HCT116 (cell line): ENCODE results near the gene OR9Q1. TPM values are rescaled to one million over a fixed set of nuclear protein-coding genes. Genes with fewer than 3 reads are reported as not detected.

Experiments
- ATAC-seq: fragments of 200-7000 bp; cut with Tn5 transposase; 2 replicates; pipeline ENCODE4 v1.9.1; 2020; ENCODE audit warnings: mild to moderate bottlenecking, moderate library complexity
- BruUV-seq: library from RNA; stranded (reverse); fragments of 400-500 nt; replicated peaks from 2 replicates; lab custom pipeline; 2021; lab: Mats Ljungman, UMichigan
- CTCF ChIA-PET: fragments of 300-600 bp; sonication (Branson Sonifier 250); formaldehyde crosslinking; loops from one replicate; lab custom pipeline; 2021; ENCODE audit warnings: antibody characterized with exemption; lab: Charles Lee
- POLR2A ChIA-PET: fragments of 300-600, 350-600 bp; sonication (Branson Sonifier 250); formaldehyde crosslinking; loops from one replicate; lab custom pipeline; 2021; ENCODE audit warnings: antibody characterized with exemption; lab: Charles Lee
- RAD21 ChIA-PET, 2 experiments: fragments of 300-600 bp; sonication (Branson Sonifier 250); formaldehyde crosslinking; loops; one replicate each; lab custom pipeline; 2023; ENCODE audit warnings: low total read pairs in 2 of 2; ENCODE audit not compliant: uncharacterized antibody in 2 of 2, unreplicated experiment in 2 of 2, low non-redundant PET in 1 of 2; lab: Charles Lee
- DNase-seq: peaks from one replicate; pipeline ENCODE4 v3.0.0-alpha.2; 2010; ENCODE audit warnings: low read depth, low spot score
- H2AFZ ChIP-seq: fragments of 200-600 bp; shearing (Covaris generic), sonication (generic); 2 replicates; pipeline ENCODE4 v1.6.1; 2017; ENCODE audit warnings: low read depth, mixed run types, mixed read lengths, antibody characterized with exemption, low read length; ENCODE audit not compliant: poor library complexity, severe bottlenecking
- H3K27ac ChIP-seq: 2 replicates; pipeline ENCODE4 v1.5.1; 2012; ENCODE audit warnings: low read depth, low read length
- H3K27me3 ChIP-seq: fragments of 200-600 bp; sonication (generic); 2 replicates; pipeline ENCODE4 v1.6.1; 2016; ENCODE audit warnings: mixed run types, low read length, mixed read lengths; ENCODE audit not compliant: insufficient read depth
- H3K36me3 ChIP-seq, 2 experiments: fragments of 200-500 bp in 1 of 2; fragments of 200-600 bp in 1 of 2; sonication (Bioruptor generic) in 1 of 2; sonication (generic) in 1 of 2; 2 replicates each; pipeline versions ENCODE4 v1.5.1 to v1.6.1; 2014 to 2016; ENCODE audit warnings: low read length in 2 of 2, inconsistent platforms in 1 of 2, mixed read lengths in 1 of 2, mixed run types in 1 of 2; ENCODE audit not compliant: insufficient read depth in 2 of 2, control insufficient read depth in 1 of 2
- H3K4me1 ChIP-seq, 2 experiments: fragments of 200-600 bp in 1 of 2; sonication (generic) in 1 of 2; 2 replicates each; pipeline versions ENCODE4 v1.5.1 to v1.6.1; 2012 to 2017; ENCODE audit warnings: low read length in 2 of 2, inconsistent platforms in 1 of 2, mild to moderate bottlenecking in 1 of 2, mixed read lengths in 1 of 2, mixed run types in 1 of 2, moderate library complexity in 1 of 2; ENCODE audit not compliant: insufficient read depth in 2 of 2, control insufficient read depth in 1 of 2
- H3K4me2 ChIP-seq: fragments of 200-600 bp; sonication (generic); 2 replicates; pipeline ENCODE4 v1.6.1; 2017; ENCODE audit warnings: mixed run types, low read length, mixed read lengths
- H3K4me3 ChIP-seq, 2 experiments: fragments of 200-600 bp in 1 of 2; sonication (generic) in 1 of 2; replicated peaks in 1 of 2; 2 replicates each; pipeline ENCODE4 v1.5.1; 2011 to 2016; ENCODE audit warnings: low read length in 2 of 2, control low read depth in 1 of 2, low read depth in 1 of 2, mild to moderate bottlenecking in 1 of 2, mixed read lengths in 1 of 2, mixed run types in 1 of 2
- H3K79me2 ChIP-seq: fragments of 200-600 bp; sonication (generic); 2 replicates; pipeline ENCODE4 v1.6.1; 2017; ENCODE audit warnings: mild to moderate bottlenecking, mixed run types, low read length, moderate library complexity, mixed read lengths; ENCODE audit not compliant: insufficient read depth
- H3K9ac ChIP-seq: fragments of 200-600 bp; sonication (generic); 2 replicates; pipeline ENCODE4 v1.6.1; 2016; ENCODE audit warnings: low read length, mixed read lengths
- H3K9me2 ChIP-seq: fragments of 200-600 bp; sonication (generic), shearing (Covaris generic); 2 replicates; pipeline ENCODE4 v1.6.1; 2017; ENCODE audit warnings: mixed run types, mild to moderate bottlenecking, moderate library complexity; ENCODE audit not compliant: insufficient read depth
- H3K9me3 ChIP-seq, 2 experiments: fragments of 200-500 bp in 1 of 2; fragments of 200-600 bp in 1 of 2; sonication (Bioruptor generic) in 1 of 2; sonication (generic) in 1 of 2; 2 replicates each; pipeline ENCODE4 v1.6.1; 2014 to 2017; ENCODE audit warnings: low read length in 2 of 2, mixed read lengths in 2 of 2, inconsistent platforms in 1 of 2, low read depth in 1 of 2, mild to moderate bottlenecking in 1 of 2, mixed run types in 1 of 2, moderate library complexity in 1 of 2; ENCODE audit not compliant: control insufficient read depth in 1 of 2, insufficient read depth in 1 of 2
- H4K20me1 ChIP-seq: fragments of 200-600 bp; sonication (generic), shearing (Covaris generic); 2 replicates; pipeline ENCODE4 v1.6.1; 2017; ENCODE audit warnings: mixed run types, mild to moderate bottlenecking, moderate library complexity; ENCODE audit not compliant: insufficient read depth
- CBX3 ChIP-seq: IDR thresholded peaks from 2 replicates; pipeline ENCODE4 v1.6.1; 2012; ENCODE audit warnings: low read depth
- ELF1 ChIP-seq: IDR thresholded peaks from 2 replicates; pipeline ENCODE4 v1.6.1; 2012; ENCODE audit warnings: low read depth, borderline replicate concordance
- EZH2phosphoT487 ChIP-seq: fragments of 200-600 bp; IDR thresholded peaks from 2 replicates; pipeline ENCODE4 v1.6.1; 2018; ENCODE audit warnings: antibody characterized with exemption, borderline replicate concordance
- FOSL1 ChIP-seq: IDR thresholded peaks from 2 replicates; pipeline ENCODE4 v1.6.1; 2012; ENCODE audit warnings: low read depth
- POLR2A ChIP-seq: IDR thresholded peaks from 2 replicates; pipeline ENCODE4 v1.7.0; 2011; ENCODE audit warnings: borderline replicate concordance; ENCODE audit not compliant: insufficient read depth, insufficient read length; ENCODE audit errors: extremely low read depth
- RAD21 ChIP-seq: IDR thresholded peaks from 2 replicates; pipeline ENCODE4 v1.6.1; 2012; ENCODE audit warnings: low read depth, mild to moderate bottlenecking
- TCF7L2 ChIP-seq: IDR thresholded peaks from 2 replicates; pipeline ENCODE4 v1.7.0; 2011; ENCODE audit warnings: borderline replicate concordance, inconsistent platforms; ENCODE audit not compliant: insufficient read depth, insufficient read length; ENCODE audit errors: extremely low read depth
- YY1 ChIP-seq: IDR thresholded peaks from 2 replicates; pipeline ENCODE4 v1.6.1; 2011; ENCODE audit warnings: low read length, low read depth, moderate library complexity, mild to moderate bottlenecking; ENCODE audit not compliant: insufficient replicate concordance; ENCODE audit errors: extremely low read depth
- ZFX ChIP-seq: fragments of 450-650 bp; IDR thresholded peaks from 2 replicates; pipeline ENCODE4 v1.6.1; 2017
- ZNF274 ChIP-seq: fragments of 200-500 bp; sonication (Bioruptor generic); IDR thresholded peaks from 2 replicates; pipeline ENCODE4 v1.6.1; 2014; ENCODE audit warnings: mild to moderate bottlenecking, low read depth, low read length, inconsistent platforms
- intact Hi-C: fragments of 100-400 bp; cut with micrococcal nuclease; formaldehyde crosslinking; loops from 2 replicates; pipeline ENCODE4 v1.10.0; 2022
- total RNA-seq: library from RNA; stranded (reverse); gene quantifications from one replicate; pipeline ENCODE4 v1.2.1, GENCODE V29; 2021; ENCODE audit not compliant: unreplicated experiment
- TF ChIP-seq, protein P1 (sequence below): IDR thresholded peaks from 2 replicates; pipeline ENCODE4 v1.6.1; 2011; ENCODE audit warnings: mild to moderate bottlenecking, low read length, moderate library complexity; ENCODE audit not compliant: insufficient replicate concordance; ENCODE audit errors: extremely low read depth
- TF ChIP-seq, protein P2 (sequence below): IDR thresholded peaks from 2 replicates; pipeline ENCODE4 v1.6.1; 2012; ENCODE audit warnings: low read depth
- TF ChIP-seq, protein P3 (sequence below): IDR thresholded peaks from 2 replicates; pipeline ENCODE4 v1.6.1; 2012

Gene OR9Q1
- total RNA-seq, 1 experiment from 2014 or later: not detected

DNA sequence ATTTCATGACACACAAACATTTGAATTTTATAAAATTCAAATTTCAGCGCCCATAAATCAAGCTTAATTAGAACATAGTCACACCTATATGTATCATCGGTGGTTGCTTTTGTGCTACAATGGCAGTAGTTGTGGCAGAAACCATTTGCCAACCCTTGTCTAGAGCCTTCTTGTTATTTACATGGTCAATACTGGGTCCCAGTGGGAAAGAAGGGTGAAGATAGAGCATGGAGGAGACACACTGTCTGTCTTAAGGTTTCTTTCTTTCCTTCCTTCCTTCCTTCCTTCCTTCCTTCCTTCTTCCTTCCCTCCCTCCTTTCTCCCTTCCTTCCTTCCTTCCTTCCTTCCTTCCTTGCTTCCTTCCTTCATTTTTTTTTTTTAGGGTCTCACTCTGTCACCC is 10.8 kb downstream of the OR9Q1 start:
- H3K4me2 ChIP-seq: no peak overlapping the region
- POLR2A ChIA-PET: no interaction called here
- no peaks in the 10 kb centered on the region for H3K9me3 ChIP-seq
- DNase-seq (no peak), ATAC-seq (no peak)
- RAD21 ChIA-PET: no interaction called here
- H3K4me3 ChIP-seq: no peak overlapping the region
- no peak overlapping the region for H2AFZ ChIP-seq
- intact Hi-C loops: no loop called here
- no peaks in the 10 kb centered on the region for H4K20me1 ChIP-seq
- TF ChIP-seq, protein P1, sequence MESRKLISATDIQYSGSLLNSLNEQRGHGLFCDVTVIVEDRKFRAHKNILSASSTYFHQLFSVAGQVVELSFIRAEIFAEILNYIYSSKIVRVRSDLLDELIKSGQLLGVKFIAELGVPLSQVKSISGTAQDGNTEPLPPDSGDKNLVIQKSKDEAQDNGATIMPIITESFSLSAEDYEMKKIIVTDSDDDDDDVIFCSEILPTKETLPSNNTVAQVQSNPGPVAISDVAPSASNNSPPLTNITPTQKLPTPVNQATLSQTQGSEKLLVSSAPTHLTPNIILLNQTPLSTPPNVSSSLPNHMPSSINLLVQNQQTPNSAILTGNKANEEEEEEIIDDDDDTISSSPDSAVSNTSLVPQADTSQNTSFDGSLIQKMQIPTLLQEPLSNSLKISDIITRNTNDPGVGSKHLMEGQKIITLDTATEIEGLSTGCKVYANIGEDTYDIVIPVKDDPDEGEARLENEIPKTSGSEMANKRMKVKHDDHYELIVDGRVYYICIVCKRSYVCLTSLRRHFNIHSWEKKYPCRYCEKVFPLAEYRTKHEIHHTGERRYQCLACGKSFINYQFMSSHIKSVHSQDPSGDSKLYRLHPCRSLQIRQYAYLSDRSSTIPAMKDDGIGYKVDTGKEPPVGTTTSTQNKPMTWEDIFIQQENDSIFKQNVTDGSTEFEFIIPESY: no peak
- TF ChIP-seq YY1 (no peak), POLR2A (no peak), ELF1 (no peak), ZNF274 (no peak), TCF7L2 (no peak), RAD21 (no peak), FOSL1 (no peak), ZFX (no peak), EZH2phosphoT487 (no peak), CBX3 (no peak)
- TF ChIP-seq, protein P2, sequence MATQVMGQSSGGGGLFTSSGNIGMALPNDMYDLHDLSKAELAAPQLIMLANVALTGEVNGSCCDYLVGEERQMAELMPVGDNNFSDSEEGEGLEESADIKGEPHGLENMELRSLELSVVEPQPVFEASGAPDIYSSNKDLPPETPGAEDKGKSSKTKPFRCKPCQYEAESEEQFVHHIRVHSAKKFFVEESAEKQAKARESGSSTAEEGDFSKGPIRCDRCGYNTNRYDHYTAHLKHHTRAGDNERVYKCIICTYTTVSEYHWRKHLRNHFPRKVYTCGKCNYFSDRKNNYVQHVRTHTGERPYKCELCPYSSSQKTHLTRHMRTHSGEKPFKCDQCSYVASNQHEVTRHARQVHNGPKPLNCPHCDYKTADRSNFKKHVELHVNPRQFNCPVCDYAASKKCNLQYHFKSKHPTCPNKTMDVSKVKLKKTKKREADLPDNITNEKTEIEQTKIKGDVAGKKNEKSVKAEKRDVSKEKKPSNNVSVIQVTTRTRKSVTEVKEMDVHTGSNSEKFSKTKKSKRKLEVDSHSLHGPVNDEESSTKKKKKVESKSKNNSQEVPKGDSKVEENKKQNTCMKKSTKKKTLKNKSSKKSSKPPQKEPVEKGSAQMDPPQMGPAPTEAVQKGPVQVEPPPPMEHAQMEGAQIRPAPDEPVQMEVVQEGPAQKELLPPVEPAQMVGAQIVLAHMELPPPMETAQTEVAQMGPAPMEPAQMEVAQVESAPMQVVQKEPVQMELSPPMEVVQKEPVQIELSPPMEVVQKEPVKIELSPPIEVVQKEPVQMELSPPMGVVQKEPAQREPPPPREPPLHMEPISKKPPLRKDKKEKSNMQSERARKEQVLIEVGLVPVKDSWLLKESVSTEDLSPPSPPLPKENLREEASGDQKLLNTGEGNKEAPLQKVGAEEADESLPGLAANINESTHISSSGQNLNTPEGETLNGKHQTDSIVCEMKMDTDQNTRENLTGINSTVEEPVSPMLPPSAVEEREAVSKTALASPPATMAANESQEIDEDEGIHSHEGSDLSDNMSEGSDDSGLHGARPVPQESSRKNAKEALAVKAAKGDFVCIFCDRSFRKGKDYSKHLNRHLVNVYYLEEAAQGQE: no peak
- TF ChIP-seq, protein P3, sequence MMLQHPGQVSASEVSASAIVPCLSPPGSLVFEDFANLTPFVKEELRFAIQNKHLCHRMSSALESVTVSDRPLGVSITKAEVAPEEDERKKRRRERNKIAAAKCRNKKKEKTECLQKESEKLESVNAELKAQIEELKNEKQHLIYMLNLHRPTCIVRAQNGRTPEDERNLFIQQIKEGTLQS: no peak
- no peak overlapping the region for H3K27ac ChIP-seq
- no peaks in the 10 kb centered on the region for H3K36me3 ChIP-seq
- H3K9me2 ChIP-seq: no peaks in the 10 kb centered on the region
- CTCF ChIA-PET: no interaction called here
- no peaks in the 10 kb centered on the region for H3K79me2 ChIP-seq
- BruUV-seq: no TSS peak
- no peaks in the 10 kb centered on the region for H3K4me1 ChIP-seq
- H3K27me3 ChIP-seq: 0 out of 2 replicates have a peak, but pooled peaks cover 5% of the 10 kb centered on the region
- no peak overlapping the region for H3K9ac ChIP-seq
